Inflammatory macrophage treated with lipopolysaccharide for 1 hour (primary cell): ENCODE results near the gene RBM19.

Experiments used
- DNase-seq, 2 donors: peaks; one replicate each; pipeline ENCODE4 v3.0.0-alpha.2; 2020 to 2022

RBM19 gene

DNA sequence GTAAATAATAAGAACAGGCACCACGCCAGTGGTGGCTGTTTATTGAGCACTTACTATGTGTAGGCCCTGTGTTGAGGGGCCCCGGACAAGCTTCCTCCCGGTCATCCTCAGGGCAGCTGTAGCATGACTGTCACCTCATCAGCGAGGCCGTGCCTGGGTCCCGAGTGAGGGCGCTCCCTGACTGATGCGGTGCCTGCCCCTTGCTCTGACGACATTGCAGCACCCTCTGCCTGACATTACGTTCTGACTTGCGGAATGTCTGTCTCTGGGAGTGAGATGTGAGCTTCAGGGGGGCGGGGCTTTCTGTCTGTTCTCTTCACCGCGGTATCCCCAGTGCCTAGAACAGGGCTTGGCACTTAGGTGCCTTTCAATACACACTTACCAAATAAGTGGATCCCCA, 167.6 kb downstream of the RBM19 start:
- DNase-seq = no peak

DNA sequence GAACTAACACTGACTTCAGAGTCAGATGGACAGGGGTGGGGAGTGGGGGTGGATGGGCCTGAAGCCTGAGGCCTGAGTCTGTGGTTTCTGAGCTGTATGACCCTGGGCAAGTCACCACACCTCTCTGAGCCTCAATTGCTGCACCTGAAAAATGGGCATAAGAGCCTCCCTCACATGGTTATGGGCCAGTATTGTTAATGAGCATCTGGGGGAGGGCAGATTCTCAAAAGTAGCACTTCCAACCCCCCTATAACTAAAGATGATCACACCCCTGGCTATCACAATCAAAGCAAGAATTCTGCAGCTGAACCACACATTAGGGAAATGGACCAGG, 168.6 kb downstream of the RBM19 start:
- DNase-seq = no peak

DNA sequence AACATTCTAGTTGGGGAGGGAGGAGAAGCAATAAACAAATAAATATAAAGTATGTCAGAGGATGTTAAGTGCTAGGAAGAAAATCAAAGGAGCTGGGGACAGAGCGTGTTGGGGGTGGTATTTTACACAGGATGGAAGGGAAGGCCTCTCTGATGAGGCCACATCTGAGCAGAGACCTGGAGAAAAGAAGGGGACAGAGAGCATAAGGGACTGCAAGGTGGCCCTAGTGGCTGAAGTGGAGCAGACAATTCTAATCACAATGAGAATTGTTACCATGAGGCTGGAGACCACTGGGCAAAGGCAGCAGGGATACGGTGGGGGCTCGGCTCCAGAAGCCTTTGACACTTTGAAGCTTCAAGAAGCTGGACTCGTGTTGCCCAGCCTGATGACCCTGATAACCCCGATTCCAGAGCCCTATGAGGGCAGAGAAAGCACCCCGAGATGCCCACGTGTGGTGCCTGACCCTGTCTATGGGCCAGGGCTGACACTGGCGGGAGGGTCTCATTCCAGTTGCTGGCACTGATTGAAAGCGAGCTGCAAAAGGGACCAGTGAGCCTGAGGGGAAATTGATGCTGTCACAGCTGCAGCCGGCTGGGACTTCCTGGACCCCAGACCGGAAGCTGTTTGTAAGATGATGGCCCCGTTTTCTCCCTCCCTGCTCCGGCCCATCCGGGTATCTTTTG, 169.1 kb downstream of the RBM19 start:
- no peak for DNase-seq

DNA sequence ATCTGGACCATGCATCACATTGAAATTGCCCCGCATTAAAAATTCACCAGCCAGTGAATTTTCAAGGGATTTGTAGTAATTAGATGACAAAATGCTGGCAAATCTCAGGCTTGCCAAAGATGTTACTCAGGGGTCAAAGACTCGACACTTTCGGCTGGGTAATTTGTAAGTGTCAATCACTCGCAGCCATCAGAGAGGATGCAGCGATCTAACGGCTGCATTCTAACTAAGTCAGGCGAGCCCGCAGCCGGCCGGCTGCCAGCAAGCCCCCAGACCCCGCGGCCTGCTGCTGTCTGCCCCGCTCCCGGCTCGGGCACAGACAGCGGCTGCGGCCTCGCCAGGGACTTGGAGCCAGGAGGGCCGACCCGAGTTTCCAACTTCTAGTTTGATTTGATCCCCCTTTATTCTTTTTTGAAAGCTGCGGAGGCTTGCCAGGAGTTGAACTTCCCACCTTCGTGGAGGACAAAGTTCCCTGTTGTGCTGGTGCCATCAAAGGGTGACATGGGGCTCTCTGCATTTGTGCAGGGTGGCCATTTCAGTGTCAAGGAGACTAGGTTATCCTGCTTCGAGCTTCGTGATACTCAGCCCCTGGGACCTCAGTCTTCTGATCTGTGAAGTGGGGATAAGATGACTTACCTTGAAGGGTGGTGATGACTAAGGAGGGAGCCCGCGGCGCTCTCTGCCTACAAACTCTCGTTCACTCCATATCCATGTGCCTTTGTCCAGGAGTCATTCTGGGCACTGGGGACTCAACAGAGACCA, 169.9 kb downstream of the RBM19 start:
- DNase-seq = no peak

DNA sequence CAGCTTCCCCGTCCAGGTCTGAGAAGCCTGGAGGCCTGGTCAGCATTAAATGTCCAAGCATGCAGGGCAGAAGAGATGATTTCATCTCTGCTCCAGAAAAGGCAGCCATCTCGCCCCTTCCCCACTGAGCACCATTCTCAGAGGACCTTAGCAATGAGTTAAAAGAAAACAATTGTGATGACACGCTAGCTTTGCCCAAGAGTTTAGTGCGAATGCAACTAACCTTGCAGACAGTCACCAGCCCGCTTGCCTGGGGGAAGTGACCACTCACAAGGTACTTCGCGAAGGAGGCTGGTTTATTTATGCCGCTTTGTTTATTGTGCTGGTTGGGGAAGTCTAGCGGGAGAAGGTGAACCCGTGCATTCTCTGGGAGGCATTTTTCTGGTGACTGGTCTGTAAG, 170.7 kb downstream of the RBM19 start:
- DNase-seq = no peak

DNA sequence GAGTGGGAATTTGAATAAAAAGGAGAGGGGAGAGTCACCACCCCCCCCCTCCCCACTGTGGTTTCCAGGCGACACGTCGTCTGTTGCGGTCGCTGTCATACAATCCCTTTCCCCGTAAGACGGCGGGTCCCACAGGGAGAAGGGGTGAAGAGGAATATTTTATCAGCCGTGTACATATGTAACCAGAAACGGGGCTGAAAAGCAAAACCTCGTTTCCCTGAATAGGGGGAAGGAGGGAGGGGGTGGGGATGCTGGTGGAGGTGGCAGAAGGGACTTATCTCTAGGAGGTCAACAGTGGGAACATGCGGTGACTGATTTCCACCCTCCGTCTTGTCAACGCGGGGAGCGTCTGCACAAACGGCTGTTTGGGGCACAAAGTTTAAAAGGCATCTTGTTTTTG, 171.4 kb downstream of the RBM19 start:
- no peak for DNase-seq

DNA sequence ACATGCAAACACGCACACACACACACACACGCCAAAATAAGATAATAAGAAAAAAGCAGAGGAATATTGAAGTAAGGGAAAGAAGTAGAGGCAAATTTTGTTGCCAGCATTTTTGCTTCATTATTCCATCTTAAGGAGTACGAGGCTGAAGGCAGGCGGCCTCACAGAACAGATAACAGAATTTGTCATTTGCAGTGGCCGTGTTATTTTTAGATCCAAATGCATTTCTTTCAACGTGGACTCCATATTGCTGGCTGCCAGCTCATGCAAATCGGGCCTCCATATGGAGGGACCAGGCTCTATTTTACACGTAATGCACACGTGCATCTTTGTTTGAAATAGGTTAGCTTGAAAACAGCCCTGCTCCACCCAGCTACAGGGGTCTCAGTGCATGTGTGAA, 172.9 kb downstream of the RBM19 start:
- no peak for DNase-seq

DNA sequence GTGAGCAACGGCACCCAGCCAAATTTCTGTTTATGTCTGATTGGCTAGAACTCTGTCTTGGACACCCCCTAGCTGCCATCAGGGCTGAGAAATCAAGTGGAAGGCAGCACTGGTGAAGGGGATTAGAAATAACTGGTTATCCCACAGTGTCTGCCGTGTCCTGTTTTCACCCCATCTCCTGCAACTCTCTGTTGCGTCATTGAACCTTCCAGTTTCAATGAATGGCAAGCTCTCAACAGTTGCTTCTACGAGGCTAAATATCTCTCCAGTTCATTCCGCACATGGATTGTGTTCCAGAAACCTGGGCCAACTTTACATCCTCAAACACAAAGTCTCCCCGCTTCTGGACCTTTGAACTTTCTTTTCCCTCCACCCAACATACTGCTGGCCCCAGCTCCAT, 173.7 kb downstream of the RBM19 start:
- no peak for DNase-seq

DNA sequence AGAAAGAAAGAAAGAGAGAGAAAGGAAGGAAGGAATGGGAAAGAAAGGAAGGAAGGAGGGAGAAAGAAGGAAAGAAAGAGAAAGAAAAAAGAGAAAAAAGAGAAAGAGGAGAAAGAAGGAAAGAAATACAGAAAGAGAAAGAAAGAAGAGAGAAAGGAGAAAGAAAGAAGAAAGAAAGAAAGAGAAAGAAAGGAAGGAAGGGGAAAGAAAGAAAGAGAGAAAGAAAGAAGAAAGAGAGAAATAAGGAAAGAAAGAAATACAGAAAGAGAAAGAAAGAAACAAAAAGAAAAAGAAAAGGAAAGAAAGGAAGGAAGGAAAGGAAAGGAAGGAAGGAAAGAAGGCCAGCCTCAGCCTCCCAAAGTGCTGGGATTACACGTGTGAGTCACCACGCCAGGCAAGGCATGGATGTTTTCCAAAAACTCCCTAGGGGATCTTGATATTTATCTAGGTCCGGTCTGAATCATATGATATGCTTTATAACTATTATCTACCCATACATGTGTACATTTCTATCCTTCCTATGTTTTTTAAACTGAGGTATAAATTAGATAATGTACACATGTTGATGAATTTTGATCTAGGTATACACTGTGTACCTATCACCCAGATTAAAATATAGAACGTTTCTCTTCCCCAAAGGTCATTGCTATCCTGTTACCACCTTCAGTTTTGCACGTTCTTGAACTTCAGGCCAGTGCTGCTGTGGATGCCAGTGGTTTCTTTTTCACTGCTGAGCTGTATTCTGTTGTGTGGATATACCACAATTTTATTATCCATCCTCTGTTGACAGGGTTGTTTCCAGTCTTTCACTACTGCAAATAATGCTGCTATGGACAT, 177.9 kb downstream of the RBM19 start:
- no peak for DNase-seq

DNA sequence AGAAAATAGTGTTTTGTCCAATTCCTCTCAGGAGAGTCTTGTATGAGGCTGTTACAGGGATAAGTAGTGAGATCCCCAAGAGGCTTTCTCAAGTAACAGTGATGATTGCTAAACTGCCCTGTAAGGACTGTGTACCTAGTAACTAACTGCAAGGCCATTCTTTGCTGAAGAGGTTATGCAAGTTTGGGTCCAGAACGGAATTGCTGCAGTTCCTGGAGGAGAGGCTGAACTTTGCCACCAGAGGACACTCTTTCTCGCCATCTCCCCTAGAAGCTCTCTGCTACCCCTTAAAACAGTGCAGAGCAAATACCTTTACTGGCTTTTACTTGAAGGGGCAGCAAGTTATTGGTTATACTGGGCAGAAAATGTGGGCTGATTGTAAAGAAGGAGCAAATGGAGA, 180.0 kb downstream of the RBM19 start:
- no peak for DNase-seq

DNA sequence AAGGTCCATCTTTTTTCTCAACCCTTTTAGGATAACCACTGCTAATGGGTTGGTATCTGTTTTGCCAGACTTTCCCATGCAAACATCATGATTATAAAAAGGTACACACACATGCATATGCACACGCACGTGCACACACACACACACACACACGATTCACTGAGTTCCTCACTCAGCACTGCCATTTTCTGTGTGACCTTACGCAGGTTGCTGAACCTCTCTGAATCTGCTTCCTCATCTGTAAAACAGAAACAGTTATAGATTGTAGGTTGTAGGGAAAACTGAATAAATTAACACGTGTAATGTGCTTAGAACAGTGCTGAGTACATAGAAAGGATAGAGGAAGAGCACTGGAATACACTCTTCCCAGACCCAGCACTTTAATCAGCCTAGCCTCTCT, 182.3 kb downstream of the RBM19 start:
- DNase-seq = no peak

DNA sequence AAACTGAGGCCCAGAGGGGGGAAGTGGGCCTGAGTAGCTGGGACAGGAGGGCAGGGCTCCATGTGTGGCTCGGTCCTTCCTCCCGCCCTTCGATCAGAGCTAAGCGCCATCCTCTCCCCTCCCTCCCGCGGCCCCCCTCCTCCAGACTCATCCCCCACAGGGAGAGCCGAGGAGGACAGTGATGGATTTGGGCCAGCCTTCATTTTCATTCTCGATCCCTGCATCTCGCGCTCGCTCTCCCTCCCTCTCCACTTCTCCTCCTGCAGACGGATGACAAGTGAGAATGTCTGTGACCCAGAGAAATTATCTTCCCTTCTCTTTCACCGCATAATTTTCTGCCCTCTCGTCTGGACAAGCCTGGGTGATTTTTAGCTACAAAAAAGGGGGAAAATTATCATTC, 183.3 kb downstream of the RBM19 start:
- no peak for DNase-seq

DNA sequence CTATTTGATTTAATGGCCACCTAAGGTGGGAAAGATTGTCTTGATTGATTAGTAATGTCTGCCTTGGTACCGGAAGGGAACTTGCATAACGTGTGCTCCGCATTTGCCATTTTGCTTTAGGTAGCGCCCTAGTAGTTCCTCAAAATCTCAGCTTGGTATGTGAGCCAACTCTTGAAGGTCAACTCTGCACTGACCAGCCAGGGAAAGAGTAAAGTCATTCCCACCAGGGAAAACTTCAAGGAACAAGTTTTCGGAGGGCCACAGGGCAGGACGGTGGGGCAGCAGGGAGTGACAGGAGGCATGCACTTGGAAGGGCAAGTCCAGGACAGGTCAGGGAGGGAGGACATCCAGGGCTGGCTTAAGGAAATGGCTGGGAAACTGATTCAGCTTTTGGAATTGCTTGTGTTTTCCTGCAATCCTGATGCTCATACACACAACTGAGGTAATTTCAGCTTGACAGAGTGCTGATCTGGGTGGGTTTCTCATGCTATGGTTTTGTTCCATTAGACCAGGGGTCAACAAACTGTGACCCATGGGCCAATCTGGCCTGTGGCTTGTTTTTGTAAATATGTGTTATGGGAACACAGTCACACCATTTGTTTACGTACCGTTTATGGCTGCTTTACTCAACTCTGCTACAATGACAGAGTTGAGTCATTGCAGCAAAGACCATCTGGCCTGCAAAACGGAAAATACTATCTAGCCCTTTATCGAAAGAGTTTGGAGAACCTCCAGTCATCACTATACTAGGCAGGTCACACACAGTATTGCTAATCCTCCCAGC, 184.5 kb downstream of the RBM19 start:
- DNase-seq = no peak

DNA sequence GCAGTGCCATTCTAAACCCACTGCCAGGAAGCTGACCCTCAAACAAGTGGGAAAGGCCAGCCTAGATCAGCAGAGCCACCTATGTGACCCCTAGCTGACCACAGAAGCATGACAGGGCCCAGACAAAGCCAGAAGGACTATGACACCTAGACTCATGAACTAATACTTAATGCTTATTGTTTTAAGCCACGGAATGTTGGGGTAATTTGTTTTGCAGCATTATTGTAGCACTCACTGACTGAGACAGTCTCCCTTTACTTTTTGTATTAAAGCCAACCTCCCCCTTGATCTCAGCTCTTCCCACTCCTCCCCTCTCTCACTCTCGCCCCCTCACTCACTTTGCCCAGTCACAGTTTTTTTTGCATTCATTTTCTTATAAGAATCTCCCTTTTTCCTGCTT, 186.4 kb downstream of the RBM19 start:
- DNase-seq = no peak

DNA sequence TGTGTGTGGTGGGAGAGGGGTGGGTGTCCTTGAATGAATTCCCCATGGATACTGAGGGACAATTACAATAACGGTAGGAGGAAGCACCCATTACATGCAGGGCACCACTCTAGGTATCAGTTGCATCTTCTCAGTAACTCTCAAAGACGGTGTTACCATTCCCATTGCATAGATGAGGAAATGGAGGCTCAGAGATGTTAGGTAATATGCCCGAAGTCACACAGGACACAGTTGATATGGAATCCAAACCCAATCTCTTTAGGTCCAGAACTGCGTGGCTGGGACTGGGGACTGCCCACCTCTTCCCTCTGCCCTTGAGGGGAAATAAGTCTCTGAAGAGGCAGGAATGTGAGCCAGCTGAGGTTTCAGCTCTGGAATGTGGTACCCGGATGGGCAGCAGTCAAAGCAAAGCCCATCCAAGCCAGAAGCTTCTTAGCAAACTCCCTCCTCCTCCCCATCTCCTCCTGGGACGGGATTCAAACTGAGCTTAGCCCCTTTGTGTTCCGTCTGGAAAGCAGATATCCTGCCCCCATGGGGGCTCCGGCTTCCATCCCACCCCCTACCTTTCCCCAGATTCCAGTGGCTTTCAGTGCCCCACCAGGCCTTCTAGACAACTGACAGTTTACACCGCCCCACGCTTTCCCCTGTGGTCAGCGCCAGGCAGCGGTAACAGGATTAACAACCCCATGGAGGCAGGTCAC, 187.5 kb downstream of the RBM19 start:
- DNase-seq = no peak

DNA sequence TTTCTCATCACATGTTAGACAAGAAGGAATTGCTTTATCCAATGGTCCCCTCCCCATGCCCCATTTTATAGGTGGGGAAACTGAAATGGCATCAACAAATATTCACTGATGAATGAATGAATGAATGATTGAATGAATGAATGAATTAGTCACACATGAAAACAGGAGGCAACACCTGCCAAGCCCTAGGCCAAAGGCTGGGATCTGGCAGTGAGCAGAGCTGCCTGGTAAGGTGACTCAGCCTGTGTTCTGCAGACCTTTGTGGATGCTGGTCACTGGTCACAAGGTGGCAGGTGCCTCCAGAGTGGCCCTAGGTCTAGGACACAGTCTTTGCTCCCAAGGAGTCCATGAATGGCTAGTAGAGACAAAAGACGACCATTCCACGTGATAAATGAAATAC, 188.4 kb downstream of the RBM19 start:
- no peak for DNase-seq

DNA sequence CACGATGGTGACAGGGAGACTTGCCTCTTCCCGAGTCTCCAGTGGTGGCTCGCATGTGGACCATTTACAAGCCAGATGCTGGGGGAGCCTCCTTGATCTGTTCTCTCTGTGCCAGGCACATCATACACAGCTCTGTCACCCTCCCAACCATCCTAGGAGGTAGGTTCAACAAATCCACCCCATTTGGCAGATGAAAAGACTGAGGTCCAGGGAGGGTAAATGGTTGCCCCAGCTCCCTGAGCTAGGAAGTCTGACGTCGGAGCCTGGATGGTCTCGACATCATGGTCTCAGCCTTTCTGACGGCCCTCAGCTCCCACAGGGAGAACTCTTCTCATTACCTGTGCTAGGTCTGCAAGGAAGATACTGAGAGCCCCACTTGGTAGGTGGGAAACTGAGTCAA, 189.6 kb downstream of the RBM19 start:
- DNase-seq = no peak

DNA sequence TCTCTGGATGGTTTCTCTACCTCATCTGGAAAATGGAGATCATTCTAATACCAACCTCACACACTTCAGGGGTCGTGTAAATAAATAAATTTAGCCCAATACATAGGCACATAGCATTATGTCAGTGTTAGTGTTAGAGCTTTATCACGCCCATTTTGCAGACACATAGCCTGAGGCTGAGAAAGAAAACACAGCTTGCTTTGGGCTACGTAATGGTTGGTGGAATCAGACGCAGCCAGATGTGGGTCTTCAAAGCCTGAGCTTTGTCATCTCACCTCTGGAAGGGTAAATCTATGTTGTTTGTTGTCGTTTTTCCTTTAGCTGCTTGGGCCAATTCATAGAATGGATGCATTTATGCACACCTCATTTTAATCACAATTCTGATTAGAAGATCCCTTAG, 191.6 kb downstream of the RBM19 start:
- DNase-seq = no peak

DNA sequence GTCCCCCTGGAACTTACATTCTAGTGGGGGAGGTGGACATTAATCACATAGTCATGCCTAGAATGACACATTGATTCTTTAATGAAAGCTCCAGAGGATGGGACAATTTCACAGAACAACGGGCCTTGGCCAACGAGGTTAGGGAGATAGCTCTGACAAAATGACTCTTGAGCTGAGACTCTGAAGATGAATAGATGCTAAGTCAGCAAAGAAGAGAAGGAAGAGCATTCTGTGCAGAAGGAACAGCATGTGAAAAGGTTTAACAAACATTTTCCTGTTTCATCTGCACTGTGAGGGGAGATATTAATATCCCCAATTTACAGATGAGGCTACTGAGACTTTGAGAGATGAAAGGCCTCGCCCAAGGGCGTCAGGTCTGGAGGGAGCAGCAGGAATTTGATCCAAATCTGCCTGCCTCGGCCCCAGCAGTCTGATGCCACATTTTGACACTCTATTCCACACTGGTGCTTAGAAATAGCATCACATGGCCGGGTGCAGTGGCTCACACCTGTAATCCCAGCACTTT, 193.6 kb downstream of the RBM19 start:
- no peak for DNase-seq

DNA sequence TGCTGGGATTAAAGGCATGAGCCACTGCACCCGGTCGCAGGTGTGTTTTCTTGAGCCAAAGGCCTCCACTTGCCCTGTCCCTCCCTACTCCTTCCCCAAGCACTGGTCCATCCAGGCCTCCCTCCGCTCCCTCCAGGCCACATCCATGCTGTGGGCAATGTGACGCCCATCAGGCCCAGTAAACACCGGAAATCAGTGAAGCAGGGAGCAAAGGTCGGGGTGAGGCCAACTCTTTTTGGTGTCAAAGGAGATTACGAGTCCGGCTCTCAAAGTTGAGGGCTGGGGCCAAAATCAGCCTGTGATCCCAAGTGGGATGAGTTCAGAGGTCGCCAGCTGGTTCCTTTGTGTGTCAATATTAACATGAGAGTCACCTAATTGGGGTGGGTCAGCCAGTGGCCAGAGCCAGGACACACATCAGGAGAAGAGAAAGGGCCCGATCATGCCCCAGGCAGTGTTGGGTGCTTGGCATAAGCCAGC, 195.7 kb downstream of the RBM19 start:
- no peak for DNase-seq

DNA sequence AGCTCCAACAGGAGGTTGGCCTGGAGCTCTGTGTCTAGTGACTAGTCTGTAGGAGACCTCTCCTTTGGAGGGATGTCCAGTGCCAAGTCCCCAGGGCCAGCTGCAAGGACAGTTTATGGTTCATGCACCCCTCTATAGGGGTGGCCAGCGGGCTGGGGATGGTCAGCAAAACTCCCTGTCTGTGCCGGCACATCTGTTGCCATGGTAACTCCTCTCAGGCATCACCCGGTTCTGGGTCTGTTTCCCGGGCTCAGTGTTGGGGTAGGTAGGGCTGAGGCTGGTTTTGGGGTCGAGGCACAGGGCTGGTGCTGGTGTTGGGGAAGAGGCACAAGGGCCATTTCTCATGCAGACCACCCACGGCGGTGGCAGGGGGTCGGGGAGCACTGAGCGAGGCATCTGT, 196.8 kb downstream of the RBM19 start:
- no peak for DNase-seq

DNA sequence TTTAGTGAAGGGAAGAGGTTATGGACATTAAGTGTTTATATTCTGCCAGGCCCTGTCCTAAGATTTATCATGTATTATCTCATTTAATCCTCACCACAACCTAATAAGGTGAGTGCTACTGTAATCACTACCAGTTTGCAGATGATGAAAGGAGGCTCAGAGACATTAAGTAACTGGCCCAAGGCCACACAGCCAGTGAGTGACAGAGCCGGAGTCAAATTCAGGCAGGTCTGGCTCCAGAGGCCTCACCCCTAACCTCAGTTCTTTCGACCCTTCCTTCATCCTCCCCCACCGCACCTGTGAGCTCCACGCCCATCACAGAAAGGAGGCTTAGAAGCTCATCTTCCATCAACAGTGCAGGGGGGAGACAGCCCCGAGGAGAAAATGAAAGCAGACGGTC, 197.3 kb downstream of the RBM19 start:
- no peak for DNase-seq
